Measurements from ENCODE around the gene MOSPD3. TPM values are rescaled to one million over a fixed set of nuclear protein-coding genes. Genes with fewer than 3 reads are reported as not detected.

The MOSPD3 gene
- total and polyA plus RNA-seq, 4 donors: 14.0 to 33.0 (median 17.1) TPM

DNA sequence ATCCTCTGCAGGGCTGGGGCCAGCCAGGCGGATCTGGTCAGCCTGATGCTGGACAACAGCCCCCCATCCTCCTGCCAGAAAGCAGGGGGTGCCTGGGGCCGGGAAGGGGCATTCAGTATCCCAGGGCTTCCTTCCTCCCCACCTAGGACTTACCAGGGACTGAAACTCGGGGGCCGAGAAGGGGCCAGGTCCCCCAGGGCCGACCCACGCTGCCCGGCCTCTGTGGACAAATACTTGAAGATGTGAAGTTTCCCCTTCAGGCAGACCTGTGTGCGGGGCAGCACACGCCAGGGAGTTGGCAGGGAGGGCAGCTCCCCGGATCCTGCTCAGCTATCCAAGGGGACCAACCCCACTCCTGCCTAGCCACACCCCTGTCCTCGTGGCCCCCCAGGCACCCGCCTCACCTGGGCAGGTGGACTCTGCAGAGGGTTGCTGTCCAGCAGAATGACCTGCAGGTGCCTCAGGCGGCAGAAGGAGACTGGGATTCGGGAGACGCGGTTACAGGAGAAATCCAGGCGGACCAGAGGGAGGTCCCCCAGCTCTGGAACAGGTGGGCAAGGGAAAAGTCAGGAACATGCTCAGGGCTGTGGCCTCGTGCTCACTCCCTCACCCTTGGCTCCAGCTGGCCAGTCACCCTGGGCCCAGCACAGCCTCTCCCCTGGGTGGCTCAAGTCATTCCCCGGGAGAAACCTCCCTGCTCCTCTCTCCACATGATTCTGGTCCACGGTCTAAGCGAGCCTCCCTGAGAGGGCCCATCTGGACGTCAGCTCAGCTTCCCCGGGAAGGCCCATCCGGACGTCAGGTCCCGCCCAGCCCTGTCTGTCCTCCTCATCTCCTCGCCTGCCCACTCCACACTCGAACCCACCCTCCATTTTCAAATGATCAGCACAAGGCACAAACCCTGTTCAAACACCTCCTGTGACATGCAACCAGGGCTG is 33.8 kb upstream of the MOSPD3 start:
- 91 to 92% methylated on average over 28 of the region's 28 CpGs for WGBS, 2 donors
- Histone ChIP-seq H3K9me3 (ENCODE audit: control insufficient read depth, low read length) (no peaks in the 10 kb centered on the region), H3K4me1 (ENCODE audit: control insufficient read depth in 1 of 2, insufficient read depth in 2 of 2, low read length in 2 of 2) (no peaks in the 10 kb centered on the region), H3K27me3 (ENCODE audit: control insufficient read depth in 1 of 2, insufficient read depth in 2 of 2, low read length in 1 of 2) (no peaks in the 10 kb centered on the region), H3K27ac (ENCODE audit: low read depth in 1 of 2, low read length in 2 of 2) (no peak overlapping the region), H3K4me3 (ENCODE audit: low read length in 2 of 2) (no peak overlapping the region), H3K36me3 (ENCODE audit: control insufficient read depth in 1 of 2, insufficient read depth in 2 of 2, low read length in 1 of 2) (peaks cover 0 to 15% of the 10 kb centered on the region in 2 donors)
- peak in 1 of 2 donors; percentile 70 for DNase-seq
- no peak for ATAC-seq (ENCODE audit: low FRiP score)
- intact Hi-C loops (cut with DNase I): no loop called here

DNA sequence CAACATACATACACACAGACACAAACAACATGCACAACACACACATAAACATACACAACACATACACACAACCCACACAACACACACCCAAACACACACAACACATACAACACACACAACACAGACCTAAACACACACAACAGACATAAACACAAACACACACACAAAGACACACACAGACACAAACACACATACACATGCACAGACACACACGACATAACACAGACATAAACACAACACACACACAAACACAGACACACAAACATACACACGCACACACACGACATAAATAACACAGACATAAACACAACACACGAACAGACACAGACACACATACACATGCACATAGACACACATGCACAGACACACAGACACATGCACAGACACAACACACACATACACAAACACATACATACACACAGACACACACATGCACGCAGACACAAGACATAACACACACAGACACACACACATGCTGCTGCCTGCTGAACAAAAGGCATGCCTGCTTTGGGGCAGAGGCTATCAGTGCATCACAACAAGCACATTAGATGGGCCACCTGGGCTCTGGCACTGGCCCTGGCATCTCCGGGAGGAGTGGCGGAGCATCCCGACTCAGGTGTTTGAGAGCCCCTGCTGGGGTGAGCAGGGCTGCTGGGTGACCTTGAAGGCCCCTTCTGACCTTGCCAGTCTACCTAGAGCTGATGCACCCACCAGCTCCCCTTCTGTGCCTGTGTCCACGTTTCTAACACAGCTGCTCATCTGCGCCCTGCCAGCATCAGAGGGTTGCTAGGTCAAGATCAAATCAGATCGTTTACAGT is 31.7 kb upstream of the MOSPD3 start:
- no peaks in the 10 kb centered on the region for H3K9me3 ChIP-seq (ENCODE audit: control insufficient read depth, low read length)
- intact Hi-C loops (cut with DNase I): no loop called here
- no peak overlapping the region for H3K4me3 ChIP-seq (ENCODE audit: low read length in 2 of 2)
- no peak overlapping the region for H3K27ac ChIP-seq (ENCODE audit: low read depth in 1 of 2, low read length in 2 of 2)
- DNase-seq (no peak), ATAC-seq (ENCODE audit: low FRiP score) (no peak)
- no peaks in the 10 kb centered on the region for H3K4me1 ChIP-seq (ENCODE audit: control insufficient read depth in 1 of 2, insufficient read depth in 2 of 2, low read length in 2 of 2)
- no peaks in the 10 kb centered on the region for H3K27me3 ChIP-seq (ENCODE audit: control insufficient read depth in 1 of 2, insufficient read depth in 2 of 2, low read length in 1 of 2)
- H3K36me3 ChIP-seq (ENCODE audit: control insufficient read depth in 1 of 2, insufficient read depth in 2 of 2, low read length in 1 of 2): peaks cover 0 to 15% of the 10 kb centered on the region in 2 donors
- WGBS, 2 donors: 79 to 85% methylated on average over 11 of the region's 11 CpGs

DNA sequence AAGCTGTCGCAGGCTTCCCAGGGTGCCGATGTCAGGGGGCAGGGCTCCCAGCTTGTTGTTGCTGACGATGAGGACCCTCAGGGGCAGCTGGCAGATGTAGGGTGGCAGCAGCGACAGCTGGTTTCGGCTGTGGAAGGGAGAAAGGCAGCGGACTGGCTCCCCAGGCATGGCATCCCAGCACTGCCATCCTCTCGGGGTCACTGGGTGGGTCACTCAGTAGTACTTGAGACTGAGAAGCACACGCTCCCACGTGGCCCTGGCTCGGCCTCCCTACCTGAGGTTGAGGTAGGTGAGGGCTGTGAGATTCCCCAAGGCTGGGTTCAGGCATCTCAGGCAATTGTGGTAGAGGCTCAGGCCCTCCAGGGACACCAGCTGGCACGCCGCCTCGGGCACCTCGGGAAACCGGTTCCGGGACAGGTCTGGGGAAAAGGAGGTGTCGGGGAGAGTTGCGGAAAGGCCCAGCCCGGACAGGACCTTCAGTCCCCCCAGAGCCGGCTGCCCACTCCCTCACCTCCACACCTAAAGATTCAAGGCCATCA is 30.2 kb upstream of the MOSPD3 start:
- no peaks in the 10 kb centered on the region for H3K9me3 ChIP-seq (ENCODE audit: control insufficient read depth, low read length)
- H3K27ac ChIP-seq (ENCODE audit: low read depth in 1 of 2, low read length in 2 of 2): no peak overlapping the region
- ATAC-seq (ENCODE audit: low FRiP score) (no peak), DNase-seq (peak; percentile 47 to 73)
- WGBS, 2 donors: 86 to 89% methylated on average over 20 of the region's 20 CpGs
- intact Hi-C loops (cut with DNase I): no loop called here
- peaks cover 0 to 13% of the 10 kb centered on the region in 2 donors for H3K36me3 ChIP-seq (ENCODE audit: control insufficient read depth in 1 of 2, insufficient read depth in 2 of 2, low read length in 1 of 2)
- no peak overlapping the region for H3K4me3 ChIP-seq (ENCODE audit: low read length in 2 of 2)
- H3K4me1 ChIP-seq (ENCODE audit: control insufficient read depth in 1 of 2, insufficient read depth in 2 of 2, low read length in 2 of 2): no peaks in the 10 kb centered on the region
- H3K27me3 ChIP-seq (ENCODE audit: control insufficient read depth in 1 of 2, insufficient read depth in 2 of 2, low read length in 1 of 2): no peaks in the 10 kb centered on the region

DNA sequence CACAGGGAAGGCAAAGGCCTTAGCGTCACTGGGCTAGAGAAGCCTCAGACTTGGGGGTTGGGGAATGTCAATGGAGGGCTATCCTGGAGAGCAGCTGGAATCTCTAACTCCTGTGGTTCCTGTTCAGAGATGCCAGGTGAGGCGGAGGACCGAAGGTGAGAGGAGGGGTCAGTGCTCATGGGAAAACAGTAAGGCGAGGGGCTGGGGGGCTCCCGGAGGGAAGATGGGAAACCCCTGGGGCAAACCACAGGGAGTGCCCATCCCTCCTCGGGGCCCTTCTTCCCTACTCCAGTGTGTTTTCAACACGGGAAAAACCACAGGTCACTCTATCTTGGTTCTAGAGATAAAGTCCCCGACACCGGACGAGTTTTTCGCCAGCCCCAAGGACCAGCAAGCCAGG is 29.7 kb upstream of the MOSPD3 start:
- no peak for DNase-seq
- Histone ChIP-seq H3K4me3 (ENCODE audit: low read length in 2 of 2) (no peak overlapping the region), H3K27me3 (ENCODE audit: control insufficient read depth in 1 of 2, insufficient read depth in 2 of 2, low read length in 1 of 2) (no peaks in the 10 kb centered on the region), H3K27ac (ENCODE audit: low read depth in 1 of 2, low read length in 2 of 2) (no peak overlapping the region), H3K4me1 (ENCODE audit: control insufficient read depth in 1 of 2, insufficient read depth in 2 of 2, low read length in 2 of 2) (no peaks in the 10 kb centered on the region), H3K36me3 (ENCODE audit: control insufficient read depth in 1 of 2, insufficient read depth in 2 of 2, low read length in 1 of 2) (peaks cover 0 to 13% of the 10 kb centered on the region in 2 donors), H3K9me3 (ENCODE audit: control insufficient read depth, low read length) (no peaks in the 10 kb centered on the region)
- 76 to 83% methylated on average over 11 of the region's 11 CpGs for WGBS, 2 donors
- intact Hi-C loops (cut with DNase I): no loop called here
- no peak for ATAC-seq (ENCODE audit: low FRiP score)

DNA sequence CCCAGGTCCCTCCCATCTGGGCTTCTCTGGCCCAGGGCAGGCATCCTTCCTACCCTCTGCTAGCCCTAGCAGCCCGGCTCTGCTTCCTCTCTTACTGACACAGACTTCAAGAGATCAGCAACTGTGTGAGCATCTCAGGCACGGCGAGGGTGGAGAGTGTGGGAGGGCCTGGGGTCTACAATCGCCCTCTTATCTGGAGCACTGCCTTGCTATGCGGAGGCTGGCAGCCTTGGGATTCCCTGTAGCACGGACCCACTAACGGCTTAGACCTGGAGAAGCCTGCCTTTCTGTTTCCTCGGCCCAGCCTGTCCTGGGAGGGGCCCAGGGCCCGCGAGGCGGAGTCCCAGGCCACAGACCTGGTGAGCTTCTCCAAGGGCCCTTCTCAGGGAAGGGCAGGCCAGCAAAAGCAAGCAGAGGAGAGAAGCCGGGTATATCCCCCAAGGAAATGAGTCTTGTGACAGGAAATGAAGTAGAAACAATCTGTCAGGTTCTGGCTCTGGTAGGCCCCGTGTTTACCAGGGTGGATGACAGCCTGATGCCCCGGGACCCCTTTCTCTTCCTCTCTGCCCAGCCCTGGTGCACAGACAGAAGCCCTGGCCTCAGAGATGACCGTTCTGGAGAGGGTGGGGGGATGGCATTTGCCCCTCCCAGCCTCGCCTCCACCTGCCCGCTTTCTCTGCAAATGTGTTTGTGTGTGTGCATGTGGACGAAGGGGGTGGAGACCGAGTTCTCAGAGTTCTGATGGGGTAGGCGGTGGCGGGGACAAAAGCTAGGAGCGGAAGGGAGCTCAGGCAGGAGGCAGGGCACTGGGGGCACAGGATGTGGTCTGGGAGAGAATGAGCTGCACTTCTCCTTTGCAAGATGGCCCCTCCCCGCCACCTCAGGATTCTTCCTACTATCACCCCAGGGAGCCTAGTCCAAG is 28.9 kb upstream of the MOSPD3 start:
- intact Hi-C loops (cut with DNase I): loop anchor here in 1 of 2 donors (2.0 kb wide), 1 partner anchor 29 kb away; the partner anchor contains the start of gene MOSPD3

DNA sequence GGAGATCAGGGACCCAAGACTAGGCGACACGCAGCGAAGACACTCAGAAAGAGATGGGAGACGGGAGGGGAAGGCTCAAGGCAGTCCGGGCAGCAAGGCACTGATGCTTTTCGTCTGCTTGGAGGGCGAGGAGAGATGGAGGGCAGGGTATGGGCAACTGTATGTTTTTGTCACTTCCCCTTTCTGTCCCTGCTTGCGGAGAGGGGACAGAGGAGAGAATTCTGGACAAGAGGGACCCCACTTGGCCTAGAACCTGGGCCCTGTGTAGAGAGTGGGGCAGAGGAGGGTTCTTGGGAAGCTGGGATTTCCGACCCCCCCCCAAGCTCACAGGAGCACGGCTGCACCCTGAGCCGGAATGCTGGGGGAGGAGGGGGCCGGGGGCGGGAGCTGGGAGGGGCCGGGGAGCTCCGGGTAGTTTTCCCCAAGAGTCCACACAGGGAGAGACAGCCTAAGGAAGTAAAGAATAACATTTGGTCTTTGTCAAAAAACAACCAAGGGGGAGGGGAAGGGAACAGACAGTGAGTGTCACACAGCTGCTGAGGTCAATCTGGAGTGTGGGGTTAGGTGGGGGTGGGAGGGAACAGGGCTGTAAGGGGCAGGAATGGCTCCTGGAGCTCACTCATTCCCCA is 28.2 kb upstream of the MOSPD3 start:
- H3K4me3 ChIP-seq (ENCODE audit: low read length in 2 of 2): no peak overlapping the region
- ATAC-seq (ENCODE audit: low FRiP score) (no peak), DNase-seq (peak in 1 of 2 donors; percentile 42)
- no peak overlapping the region for H3K27ac ChIP-seq (ENCODE audit: low read depth in 1 of 2, low read length in 2 of 2)
- H3K27me3 ChIP-seq (ENCODE audit: control insufficient read depth in 1 of 2, insufficient read depth in 2 of 2, low read length in 1 of 2): no peaks in the 10 kb centered on the region
- intact Hi-C loops (cut with DNase I): loop anchor here in 1 of 2 donors (2.0 kb wide), 1 partner anchor 29 kb away; the partner anchor contains the start of gene MOSPD3
- no peaks in the 10 kb centered on the region for H3K4me1 ChIP-seq (ENCODE audit: control insufficient read depth in 1 of 2, insufficient read depth in 2 of 2, low read length in 2 of 2)
- WGBS, 2 donors: 53% methylated on average over 15 of the region's 15 CpGs
- H3K36me3 ChIP-seq (ENCODE audit: control insufficient read depth in 1 of 2, insufficient read depth in 2 of 2, low read length in 1 of 2): peaks cover 0 to 8% of the 10 kb centered on the region in 2 donors
- H3K9me3 ChIP-seq (ENCODE audit: control insufficient read depth, low read length): no peaks in the 10 kb centered on the region

More for the DNA sequence above, 28.9 kb upstream of the MOSPD3 start:
- 63% methylated on average over 23 of the region's 23 CpGs for WGBS, 2 donors
- Histone ChIP-seq H3K9me3 (ENCODE audit: control insufficient read depth, low read length) (no peaks in the 10 kb centered on the region), H3K27me3 (ENCODE audit: control insufficient read depth in 1 of 2, insufficient read depth in 2 of 2, low read length in 1 of 2) (no peaks in the 10 kb centered on the region), H3K4me3 (ENCODE audit: low read length in 2 of 2) (no peak overlapping the region), H3K4me1 (ENCODE audit: control insufficient read depth in 1 of 2, insufficient read depth in 2 of 2, low read length in 2 of 2) (no peaks in the 10 kb centered on the region), H3K36me3 (ENCODE audit: control insufficient read depth in 1 of 2, insufficient read depth in 2 of 2, low read length in 1 of 2) (peaks cover 0 to 8% of the 10 kb centered on the region in 2 donors), H3K27ac (ENCODE audit: low read depth in 1 of 2, low read length in 2 of 2) (no peak overlapping the region)
- peak; percentile 76 to 86 for DNase-seq
- ATAC-seq (ENCODE audit: low FRiP score): no peak

DNA sequence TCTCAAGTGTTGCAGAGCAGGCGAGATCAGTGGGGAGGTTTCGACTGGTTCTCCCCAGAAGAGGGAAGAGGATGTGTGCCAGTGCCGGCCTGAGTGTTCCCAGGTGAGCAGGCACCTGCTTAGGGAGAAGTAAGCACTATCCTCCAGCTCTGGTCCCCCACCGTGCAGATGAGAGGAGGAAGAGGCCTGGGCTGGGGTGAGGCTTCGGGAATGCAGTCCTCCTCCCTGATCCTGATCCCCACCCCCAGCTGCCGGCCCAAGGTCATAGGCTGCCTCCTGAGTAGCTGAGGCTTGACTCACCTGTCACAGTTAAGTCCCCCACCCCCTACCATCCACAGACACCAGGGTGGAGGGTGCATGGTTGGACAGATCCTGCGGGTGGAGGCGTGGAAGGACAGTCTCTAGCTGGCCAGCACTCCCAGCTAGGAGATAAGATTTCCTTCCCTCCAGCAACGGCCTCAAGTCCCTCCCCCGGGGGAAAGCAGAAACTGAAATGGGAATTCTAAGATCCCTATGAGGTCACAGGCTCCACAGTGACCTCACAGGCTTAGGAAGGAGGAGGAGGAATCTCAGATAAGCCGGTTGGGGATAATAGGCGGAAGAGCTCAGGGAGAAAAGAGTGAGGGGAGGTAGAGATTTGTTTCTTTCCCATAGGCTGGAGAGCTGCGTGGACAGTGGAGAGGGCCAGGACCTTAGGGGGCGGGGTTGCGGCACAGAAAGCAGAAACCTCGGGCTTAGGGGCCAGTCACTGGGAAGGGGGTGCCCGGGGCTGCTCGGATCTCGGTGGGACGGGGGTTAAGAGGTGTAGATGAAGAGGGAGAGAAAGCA is 27.4 kb upstream of the MOSPD3 start:
- ATAC-seq (ENCODE audit: low FRiP score) (no peak), DNase-seq (peak; percentile 56 to 78)
- H3K27ac ChIP-seq (ENCODE audit: low read depth in 1 of 2, low read length in 2 of 2): no peak overlapping the region
- peaks cover 0 to 7% of the 10 kb centered on the region in 2 donors for H3K36me3 ChIP-seq (ENCODE audit: control insufficient read depth in 1 of 2, insufficient read depth in 2 of 2, low read length in 1 of 2)
- no peaks in the 10 kb centered on the region for H3K27me3 ChIP-seq (ENCODE audit: control insufficient read depth in 1 of 2, insufficient read depth in 2 of 2, low read length in 1 of 2)
- peak overlapping the region; percentile 46 to 57 for H3K4me3 ChIP-seq (ENCODE audit: low read length in 2 of 2)
- H3K9me3 ChIP-seq (ENCODE audit: control insufficient read depth, low read length): no peaks in the 10 kb centered on the region
- no peaks in the 10 kb centered on the region for H3K4me1 ChIP-seq (ENCODE audit: control insufficient read depth in 1 of 2, insufficient read depth in 2 of 2, low read length in 2 of 2)
- intact Hi-C loops (cut with DNase I): loop anchor here (2.0 to 5.0 kb wide), 3 partner anchors 28 to 102 kb away; partner anchors contain the start of gene MOSPD3 (in 1 of the 2)
- WGBS, 2 donors: 9 to 12% methylated on average over 20 of the region's 20 CpGs

Data from aorta (tissue), 5 donors.